GM18526 (cell line): ENCODE results near the gene P2RX6.

Experiments
- POLR2A ChIP-seq: IDR thresholded peaks from 3 replicates; pipeline ENCODE4 v1.6.1; 2011; ENCODE audit not compliant: insufficient read length; ENCODE audit errors: extremely low read depth

Gene P2RX6

DNA sequence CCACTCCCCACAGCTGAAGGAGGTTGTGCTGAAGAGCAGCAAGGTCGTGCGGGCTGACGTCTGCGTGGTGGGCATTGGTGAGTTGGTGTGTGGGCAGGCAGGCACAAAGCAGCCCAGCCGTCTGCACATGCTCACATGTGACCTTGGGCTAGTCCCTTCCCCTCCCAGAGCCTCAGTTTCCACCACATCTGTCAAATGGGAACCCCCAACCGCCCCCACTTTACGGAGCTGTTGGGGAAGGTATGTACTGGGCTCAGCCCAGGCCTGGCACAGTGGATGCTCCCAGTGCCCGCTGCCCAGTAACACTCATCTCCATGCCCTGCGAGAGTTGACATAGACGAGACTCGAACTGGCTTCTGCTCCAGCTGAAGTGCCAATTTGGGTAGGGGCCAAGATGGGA, 37.9 kb upstream of the P2RX6 start:
- no peak for TF ChIP-seq POLR2A

DNA sequence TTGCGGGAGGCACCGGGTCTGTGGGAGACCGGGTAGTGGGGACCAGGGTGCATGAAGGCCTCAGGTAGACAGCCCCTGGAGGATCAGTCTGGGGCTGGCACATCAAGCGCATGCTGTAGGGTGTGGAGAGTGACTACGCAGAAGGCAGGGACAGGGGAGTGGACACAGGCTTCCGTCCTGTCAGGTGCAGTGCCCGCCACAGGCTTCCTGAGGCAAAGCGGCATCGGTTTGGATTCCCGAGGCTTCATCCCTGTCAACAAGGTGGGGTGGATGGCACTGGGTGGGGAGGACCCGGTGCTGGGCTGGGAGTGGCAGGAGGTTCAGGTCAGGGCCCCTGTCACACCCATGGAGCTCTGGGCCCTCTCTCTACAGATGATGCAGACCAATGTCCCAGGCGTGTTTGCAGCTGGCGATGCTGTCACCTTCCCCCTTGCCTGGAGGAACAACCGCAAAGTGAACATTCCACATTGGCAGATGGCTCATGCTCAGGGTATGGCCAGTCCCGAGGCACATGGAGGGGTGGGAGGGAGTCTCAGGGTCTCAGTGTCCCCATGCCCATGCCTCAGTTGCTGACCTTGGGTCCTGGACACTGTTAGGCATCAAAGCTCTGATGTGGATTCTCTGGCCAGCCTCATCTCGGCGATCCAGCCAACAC, 37.3 kb upstream of the P2RX6 start:
- no peak for TF ChIP-seq POLR2A

DNA sequence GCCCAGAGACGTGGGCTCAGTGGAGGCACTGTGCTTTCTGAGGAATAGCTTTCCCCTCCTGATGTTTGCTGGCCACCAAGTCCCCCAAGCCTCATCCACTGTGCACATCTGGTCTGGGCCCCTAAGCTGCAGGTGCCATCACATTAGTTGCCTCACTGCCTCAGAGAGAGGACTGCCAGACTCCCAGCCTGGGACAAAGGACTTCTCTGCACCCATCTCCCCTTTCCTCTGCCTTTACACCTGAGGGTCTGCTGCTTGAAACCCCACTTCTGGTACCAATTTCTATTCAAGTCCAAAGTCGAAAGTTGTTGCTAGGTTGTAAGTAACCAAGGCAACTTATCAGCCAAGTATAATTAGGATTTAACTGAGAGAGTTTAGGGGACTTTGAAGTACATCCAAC, 36.5 kb upstream of the P2RX6 start:
- no peak for TF ChIP-seq POLR2A

DNA sequence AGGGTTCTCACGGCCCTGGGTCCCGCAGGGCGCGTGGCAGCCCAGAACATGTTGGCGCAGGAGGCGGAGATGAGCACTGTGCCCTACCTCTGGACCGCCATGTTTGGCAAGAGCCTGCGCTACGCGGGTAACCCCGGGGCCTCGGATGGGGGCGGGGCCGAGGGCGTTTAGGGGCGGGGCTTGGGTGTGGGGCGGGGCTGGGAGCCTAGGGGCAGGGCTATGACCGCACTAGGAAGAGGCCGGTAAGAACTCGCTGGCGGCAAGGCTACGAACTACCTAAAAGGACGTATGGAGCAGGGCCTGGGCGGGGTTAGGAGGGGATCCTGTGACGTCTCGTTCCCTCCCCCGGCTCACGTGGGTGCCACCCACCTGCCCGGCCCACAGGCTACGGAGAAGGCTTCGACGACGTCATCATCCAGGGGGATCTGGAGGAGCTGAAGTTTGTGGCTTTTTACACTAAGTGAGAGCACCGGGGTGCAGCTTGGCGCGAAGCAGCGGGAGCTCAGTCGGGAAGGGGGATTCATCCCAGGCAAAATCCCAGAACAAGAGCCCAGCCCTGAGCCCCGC, 35.6 kb upstream of the P2RX6 start:
- no peak for TF ChIP-seq POLR2A

DNA sequence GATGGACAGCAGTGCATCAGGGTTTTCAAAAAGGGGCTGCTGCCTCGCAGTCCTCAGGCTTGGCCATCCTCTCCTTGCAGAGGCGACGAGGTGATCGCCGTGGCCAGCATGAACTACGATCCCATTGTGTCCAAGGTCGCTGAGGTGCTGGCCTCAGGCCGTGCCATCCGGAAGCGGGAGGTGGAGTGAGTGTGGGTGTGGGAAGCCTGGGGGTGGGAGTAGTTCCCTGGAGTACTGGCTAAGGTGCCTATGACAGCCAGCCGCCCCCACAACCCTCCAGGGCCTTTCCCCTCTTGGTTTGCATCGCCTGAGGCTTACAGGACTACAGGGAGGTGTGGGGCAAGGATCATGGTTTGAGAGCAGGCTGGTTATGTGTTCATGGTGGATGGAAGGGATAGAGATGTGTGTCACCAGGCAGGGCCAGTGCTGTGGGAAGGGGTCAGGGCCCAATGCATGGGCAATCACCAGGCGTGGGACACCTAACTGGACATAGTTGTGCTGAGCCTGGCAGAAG, 35.0 kb upstream of the P2RX6 start:
- no peak for TF ChIP-seq POLR2A

DNA sequence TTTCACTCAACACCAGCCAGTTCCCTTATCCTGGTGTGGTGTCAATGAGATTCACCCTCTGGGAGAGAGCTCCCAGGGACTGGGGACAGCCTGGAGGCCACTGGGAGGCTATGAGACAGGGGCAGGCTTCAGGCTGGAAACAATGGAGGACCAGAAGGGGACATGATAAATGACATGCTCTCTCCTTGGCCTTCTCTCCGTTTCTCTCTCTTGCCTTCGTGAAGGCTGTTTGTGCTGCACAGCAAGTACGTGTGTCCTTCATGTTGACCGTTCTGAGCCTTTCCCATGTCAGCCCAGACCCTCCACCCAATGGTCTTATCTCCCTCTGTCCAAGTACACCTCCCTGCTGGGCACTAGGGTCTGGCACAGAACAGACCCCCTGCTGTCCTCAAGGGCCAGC, 34.4 kb upstream of the P2RX6 start:
- no peak for TF ChIP-seq POLR2A

DNA sequence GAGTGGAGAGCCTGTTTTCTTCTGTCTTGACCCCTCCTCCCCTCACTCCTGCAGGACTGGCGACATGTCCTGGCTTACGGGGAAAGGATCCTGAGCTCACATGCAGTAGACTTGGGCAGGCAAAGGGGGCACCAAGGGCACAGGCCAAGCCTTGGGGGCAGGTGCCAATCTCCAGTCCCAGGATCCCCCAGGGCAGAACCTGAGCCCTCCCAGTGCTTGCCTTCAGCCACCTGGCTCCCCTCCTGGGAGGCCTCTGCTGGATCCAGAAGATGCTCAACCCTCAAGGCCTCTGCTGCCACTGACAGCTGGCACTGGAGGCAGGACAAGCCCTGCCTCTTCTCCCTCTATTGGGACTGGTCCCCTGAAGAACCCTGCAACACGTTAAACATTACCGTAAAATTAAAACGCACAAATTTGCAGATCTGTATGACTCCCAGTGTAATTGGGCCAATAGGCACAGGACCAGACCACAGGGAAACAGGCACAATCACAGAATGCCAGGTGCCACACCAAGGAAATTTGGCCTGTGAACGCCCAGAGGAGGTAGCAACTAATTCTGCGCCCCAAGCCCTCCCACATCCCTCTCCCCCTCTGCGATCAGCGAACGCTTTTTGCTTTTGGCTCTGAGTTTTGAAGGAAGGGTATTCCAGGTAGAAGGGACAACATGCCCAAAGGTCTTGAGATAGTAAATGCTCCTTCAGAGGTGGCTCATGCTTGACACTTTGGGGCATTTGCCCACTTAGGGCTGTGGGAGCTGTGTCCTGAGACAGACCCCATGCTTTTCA, 33.8 kb upstream of the P2RX6 start:
- no peak for TF ChIP-seq POLR2A

DNA sequence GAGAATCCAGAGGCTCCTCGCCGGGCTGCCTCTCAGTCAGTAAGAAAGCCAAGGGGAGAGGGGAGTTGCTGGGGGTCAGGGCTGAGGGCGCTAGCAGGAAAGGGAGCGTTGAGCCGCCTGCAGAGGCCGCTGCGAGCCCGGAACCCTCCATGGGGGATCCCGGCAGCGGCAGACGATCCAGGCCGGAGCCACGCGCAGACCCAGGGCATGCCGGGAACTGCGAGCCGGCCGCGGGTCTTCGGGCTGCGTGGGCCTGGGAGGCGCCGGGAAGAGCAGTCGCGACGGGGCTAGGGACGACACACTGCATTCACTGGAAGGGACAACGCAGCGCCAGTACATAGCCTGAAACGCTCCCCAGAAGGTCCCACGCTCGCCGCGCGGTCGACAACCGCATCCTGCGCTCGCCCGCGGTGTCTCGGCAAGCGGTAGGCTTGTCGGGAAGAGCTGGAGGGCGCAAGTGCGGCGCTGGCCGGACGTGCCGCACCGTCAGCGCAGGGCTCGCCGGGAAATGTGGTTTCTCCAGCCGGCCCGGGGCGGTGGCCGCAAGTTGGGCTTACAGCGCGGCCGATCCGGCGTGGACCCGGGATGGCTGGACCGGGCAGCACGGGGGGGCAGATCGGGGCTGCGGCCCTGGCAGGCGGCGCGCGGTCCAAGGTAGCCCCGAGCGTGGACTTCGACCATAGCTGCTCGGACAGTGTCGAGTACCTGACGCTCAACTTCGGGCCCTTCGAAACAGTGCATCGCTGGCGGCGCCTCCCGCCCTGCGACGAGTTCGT, 33.0 kb upstream of the P2RX6 start, which contains the start of gene LZTR1:
TSS of gene LZTR1 (plus strand) at position 511 of the 776 bp plus-strand sequence. CDS start at position 586, 75 bp downstream.
- peak; percentile 97 for TF ChIP-seq POLR2A

DNA sequence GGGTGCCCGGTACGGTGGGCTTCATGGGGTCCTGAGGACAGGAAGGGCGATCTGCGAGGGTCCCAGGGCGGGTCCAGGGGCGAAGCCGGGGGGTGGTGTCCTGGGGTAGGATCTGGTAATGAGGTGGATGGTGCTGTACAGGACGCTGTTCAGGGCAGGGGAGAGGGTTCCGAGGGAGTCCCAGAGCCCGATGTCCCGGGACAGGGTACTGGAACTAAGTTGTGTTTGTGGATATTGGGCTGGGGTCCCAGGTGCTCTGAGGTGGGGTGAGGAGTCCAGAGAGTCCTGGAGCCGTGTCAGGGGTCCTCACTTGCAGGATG, 32.4 kb upstream of the P2RX6 start:
- TF ChIP-seq POLR2A = no peak

DNA sequence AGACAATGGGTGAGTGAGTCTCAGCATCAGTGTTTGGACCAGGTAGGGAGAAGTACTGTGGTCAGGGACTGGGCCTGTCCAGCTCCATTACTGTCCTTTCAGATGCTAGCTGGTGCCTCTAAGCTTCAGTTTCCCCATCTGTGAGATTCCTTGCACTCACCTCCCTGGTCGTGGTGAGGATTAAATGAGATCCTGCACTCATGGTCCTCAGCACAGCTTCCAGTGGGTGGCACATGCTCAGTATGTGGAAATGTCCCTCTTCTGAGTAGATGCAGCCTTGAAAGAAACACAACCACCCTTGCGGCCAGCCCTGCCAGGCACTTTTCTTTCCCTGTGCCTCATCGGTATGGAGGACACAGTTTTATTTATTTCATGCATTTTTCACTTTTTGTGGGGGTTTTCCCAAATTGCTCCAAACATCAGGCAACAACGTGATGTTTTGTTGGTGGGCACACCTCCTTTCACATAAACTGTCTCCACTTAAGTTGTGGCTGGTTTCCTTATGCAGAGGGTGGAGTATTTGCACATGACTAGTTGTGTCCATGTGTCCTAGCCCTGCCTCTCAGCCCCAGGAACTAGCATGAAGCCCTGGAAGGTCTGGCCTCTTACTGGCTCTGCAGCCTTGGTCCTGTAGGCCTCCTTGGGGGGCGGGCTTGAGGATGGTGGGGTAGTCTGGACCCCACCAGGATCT, 31.7 kb upstream of the P2RX6 start:
- TF ChIP-seq POLR2A = no peak

DNA sequence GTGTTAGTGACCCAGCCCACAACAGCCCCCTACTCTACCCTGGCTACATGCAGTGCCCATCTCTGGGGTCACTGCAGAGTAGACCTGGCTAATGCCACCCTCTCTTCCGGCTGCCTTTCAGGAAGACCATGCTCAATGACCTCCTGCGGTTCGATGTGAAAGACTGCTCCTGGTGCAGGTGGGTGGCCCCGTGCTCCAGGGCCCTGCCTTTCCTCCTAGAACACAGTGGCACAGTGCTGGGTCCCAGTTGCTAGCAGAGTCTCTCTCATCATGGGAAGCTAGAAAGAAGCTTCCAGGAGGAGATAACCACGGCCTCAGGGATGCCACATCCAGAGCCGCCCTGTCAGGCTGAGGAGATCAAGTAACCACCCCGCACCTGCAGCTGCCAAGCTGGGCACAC, 29.2 kb upstream of the P2RX6 start:
- no peak for TF ChIP-seq POLR2A

DNA sequence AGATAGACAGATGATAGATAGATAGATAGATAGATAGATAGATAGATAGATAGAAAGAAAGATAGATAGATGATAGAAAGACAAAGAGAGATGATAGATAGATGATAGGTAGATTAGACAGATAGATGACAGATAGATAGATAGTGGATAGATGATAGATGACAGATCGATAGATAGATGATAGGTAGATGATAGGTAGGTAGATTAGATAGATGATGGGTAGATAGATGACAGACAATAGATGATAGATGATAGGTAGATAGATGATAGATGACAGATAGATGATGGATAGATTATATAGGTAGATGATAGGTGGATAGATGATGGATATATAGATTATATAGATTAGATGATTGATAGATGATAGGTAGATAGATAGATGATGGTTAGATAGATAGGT, 28.6 kb upstream of the P2RX6 start:
- no peak for TF ChIP-seq POLR2A

DNA sequence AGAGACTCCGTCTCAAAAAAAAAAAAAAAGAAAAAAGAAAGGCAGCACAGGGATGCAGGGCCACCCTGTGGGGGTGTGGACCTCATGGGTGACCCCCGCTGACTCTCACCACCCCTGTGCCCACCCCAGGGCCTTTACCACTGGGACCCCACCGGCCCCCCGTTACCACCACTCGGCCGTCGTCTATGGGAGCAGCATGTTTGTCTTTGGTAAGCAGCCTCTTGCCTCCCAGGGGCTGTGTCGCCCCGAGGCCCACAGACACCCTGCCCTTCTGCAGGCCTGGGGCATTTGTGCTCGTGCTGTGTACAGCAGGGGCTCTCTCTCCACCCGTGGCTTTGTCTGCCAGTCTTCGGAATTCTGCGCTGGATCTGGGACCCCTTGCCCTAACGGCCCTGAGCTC, 27.6 kb upstream of the P2RX6 start:
- no peak for TF ChIP-seq POLR2A

DNA sequence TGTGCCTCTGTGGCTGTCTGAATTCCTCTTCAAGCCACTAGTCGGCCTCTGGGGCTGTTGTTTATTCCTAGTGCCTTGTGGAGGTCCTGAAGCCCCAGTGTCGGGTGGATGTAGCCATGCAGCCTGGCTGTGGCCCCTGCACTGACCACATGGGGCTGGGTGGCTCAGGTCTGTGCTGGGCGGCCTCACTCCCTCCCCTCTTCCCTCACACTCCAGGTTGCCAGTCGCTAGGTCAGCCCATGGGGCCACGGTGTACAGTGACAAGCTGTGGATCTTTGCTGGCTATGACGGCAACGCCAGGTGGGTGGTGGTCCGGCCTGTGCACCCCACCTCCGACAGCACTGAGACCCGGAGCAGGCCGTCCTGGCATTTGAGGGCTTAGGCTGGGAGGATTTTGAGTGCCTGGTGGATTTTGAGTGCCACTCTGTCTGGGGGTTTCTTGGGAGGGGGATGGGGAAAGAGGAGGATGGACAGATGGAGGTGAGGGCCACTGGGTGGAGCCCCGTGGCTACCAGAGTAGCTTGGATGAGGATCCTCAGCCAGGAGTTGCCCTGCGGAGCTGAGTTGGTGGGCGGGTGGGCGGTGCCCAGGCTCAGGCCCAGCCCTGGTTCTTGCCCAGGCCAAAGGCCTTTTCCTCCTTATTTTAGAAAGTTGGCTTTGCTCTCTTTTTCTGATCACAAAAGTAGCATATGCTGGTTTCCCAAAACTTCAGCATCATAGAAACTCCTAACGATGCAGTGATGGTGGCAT, 26.2 kb upstream of the P2RX6 start:
- no peak for TF ChIP-seq POLR2A
